Measurements from ENCODE around the gene MATN4. TPM values are rescaled to one million over a fixed set of nuclear protein-coding genes. Genes with fewer than 3 reads are reported as not detected.

The MATN4 gene
- total and polyA plus RNA-seq, 2 of the 13 experiments (the other 11 are each of a cell fraction or from before 2014, with no cell fraction given), result not detected

GRCh38 chr20:45337367-45338120 lies 29.4 kb upstream of the MATN4 start (continued):
- TF ChIP-seq SMARCE1 (IDR thresholded peaks at IDR 0.05; ENCODE audit: borderline replicate concordance), result no peak
- TF ChIP-seq NFYB (CRISPR knock-in tag; IDR thresholded peaks at IDR 0.05), result no peak
- TF ChIP-seq ZNF883 (CRISPR knock-in tag; IDR thresholded peaks at IDR 0.05; ENCODE audit: not compliant biosample characterization), result no peak
- TF ChIP-seq DRAP1 (CRISPR knock-in tag; IDR thresholded peaks at IDR 0.05), result no peak
- no peak for TF ChIP-seq NFYC (CRISPR knock-in tag; IDR thresholded peaks at IDR 0.05)
- no peak for TF ChIP-seq ZBTB46 (CRISPR knock-in tag; IDR thresholded peaks at IDR 0.05; ENCODE audit: borderline replicate concordance)
- no peak for TF ChIP-seq NFE2L2 (IDR thresholded peaks at IDR 0.05; ENCODE audit: low read length)
- TF ChIP-seq XRCC5 (optimal IDR thresholded peaks at IDR 0.05; ENCODE audit: low read length), result no peak
- no peak for TF ChIP-seq CHD2 (IDR thresholded peaks at IDR 0.05; ENCODE audit: low read depth, low read length)
- no peak for TF ChIP-seq TP53 (CRISPR knock-in tag; conservative IDR thresholded peaks at IDR 0.05)
- no peak for TF ChIP-seq ZNF260 (CRISPR knock-in tag; IDR thresholded peaks at IDR 0.05; ENCODE audit: borderline replicate concordance, low read depth)
- TF ChIP-seq FOXJ3 (CRISPR knock-in tag; IDR thresholded peaks at IDR 0.05; ENCODE audit: borderline replicate concordance), result no peak
- no peak for TF ChIP-seq TMF1 (CRISPR knock-in tag; IDR thresholded peaks at IDR 0.05; ENCODE audit: low read depth)
- no peak for TF ChIP-seq SALL2 (CRISPR knock-in tag; IDR thresholded peaks at IDR 0.05)
- TF ChIP-seq CBFB (CRISPR knock-in tag; IDR thresholded peaks at IDR 0.05), result no peak
- no peak for TF ChIP-seq ZNF549 (CRISPR knock-in tag; IDR thresholded peaks at IDR 0.05)
- no peak; the same call in 1 of the 2 replicates for TF ChIP-seq THAP9 (CRISPR knock-in tag; IDR thresholded peaks at IDR 0.05; ENCODE audit: borderline replicate concordance)
- no peak for TF ChIP-seq HNF1B (CRISPR knock-in tag; IDR thresholded peaks at IDR 0.05)
- no peak for TF ChIP-seq ZNF362 (CRISPR knock-in tag; IDR thresholded peaks at IDR 0.05; ENCODE audit: borderline replicate concordance)
- no peak for TF ChIP-seq PBX2 (CRISPR knock-in tag; IDR thresholded peaks at IDR 0.05)
- TF ChIP-seq ZNF781 (CRISPR knock-in tag; IDR thresholded peaks at IDR 0.05; ENCODE audit: borderline replicate concordance, not compliant biosample characterization), result peak; percentile 75
